ENCODE results near the gene TTC7B.
"Not testable (repeated sequence)": the region's sequence is repeated elsewhere in the genome, so short reads cannot be mapped to it uniquely, and the experiment has no call there.

GRCh38 chr14:90840667-90841066, 24.4 kb upstream of the TTC7B start:
- TF ChIP-seq CTCF, POLR2AphosphoS5, POLR2A (IDR thresholded peaks at IDR 0.05): not testable (repeated sequence)

Data from prostate gland (tissue), 2 donors.